SK-N-SH (cell line): ENCODE data around the gene SLIT2.

Source experiments
- CTCF ChIP-seq: fragments of 200-600 bp; sonication (generic); IDR thresholded peaks from 2 replicates; pipeline ENCODE4 v1.6.1; 2017; ENCODE audit warnings: antibody characterized with exemption, mild to moderate bottlenecking, moderate library complexity
- EZH2phosphoT487 ChIP-seq: fragments of 200-600 bp; sonication (generic); IDR thresholded peaks from 2 replicates; pipeline ENCODE4 v1.6.1; 2017; ENCODE audit warnings: low read depth, mixed run types, mild to moderate bottlenecking, antibody characterized with exemption, moderate library complexity, borderline replicate concordance
- GABPA ChIP-seq: IDR thresholded peaks from 2 replicates; pipeline ENCODE4 v1.4.0; 2012; ENCODE audit warnings: low read depth, mild to moderate bottlenecking
- JUND ChIP-seq: IDR thresholded peaks from 2 replicates; pipeline ENCODE4 v1.4.0; 2012
- NFIC ChIP-seq: IDR thresholded peaks from 2 replicates; pipeline ENCODE4 v1.4.0; 2012; ENCODE audit warnings: borderline replicate concordance
- RCOR1 ChIP-seq: fragments of 150-350 bp; IDR thresholded peaks from 2 replicates; pipeline ENCODE4 v1.6.1; 2017; ENCODE audit warnings: antibody characterized with exemption, low read length

DNA sequence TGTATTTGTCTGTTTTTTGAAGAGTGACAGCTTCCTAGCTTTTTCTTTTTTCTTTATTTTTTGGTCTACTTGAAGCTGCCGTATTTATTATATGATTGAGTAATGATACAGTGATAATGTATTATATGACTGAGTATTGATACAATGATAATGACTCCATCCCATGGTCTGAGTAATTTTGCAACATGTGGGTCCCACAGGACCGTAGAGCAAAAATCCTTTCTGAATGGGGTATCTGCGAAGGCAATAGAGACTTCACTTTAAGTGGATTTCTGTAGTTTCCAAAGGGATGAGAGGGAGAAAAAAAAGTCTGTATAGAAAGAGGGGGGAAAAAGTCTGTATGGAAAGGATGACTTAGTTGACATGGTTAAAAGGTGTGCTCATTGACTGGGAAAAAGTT is 41.0 kb downstream of the SLIT2 start:
- TF ChIP-seq CTCF (no peak), JUND (no peak), NFIC (no peak), EZH2phosphoT487 (no peak), RCOR1 (no peak), GABPA (no peak)
